Naive thymus-derived CD4-positive, alpha-beta T cell (primary cell): ENCODE measurements around the gene ZNF276. TPM values are rescaled to one million over a fixed set of nuclear protein-coding genes. Genes with fewer than 3 reads are reported as not detected.
"Not testable (repeated sequence)": the region's sequence is repeated elsewhere in the genome, so short reads cannot be mapped to it uniquely, and the experiment has no call there.

Experiments
- ATAC-seq: fragments of 150-1000 bp; cut with Tn5 transposase; 2 replicates; pipeline ENCODE4 v1.10.0; 2021; ENCODE audit warnings: mild to moderate bottlenecking, moderate library complexity
- CTCF ChIA-PET: fragments of 350-600 bp; sonication (Branson Sonifier 250); formaldehyde crosslinking; loops from one replicate; lab custom pipeline; 2021; ENCODE audit warnings: antibody characterized with exemption; lab: Charles Lee
- POLR2A ChIA-PET: fragments of 350-600 bp; sonication (Branson Sonifier 250); formaldehyde crosslinking; loops from one replicate; lab custom pipeline; 2021; ENCODE audit warnings: antibody characterized with exemption, inconsistent platforms; lab: Charles Lee
- DNase-seq, 9 donors: peaks; one replicate each; pipeline versions ENCODE4 v3.0.0 to v3.0.0-alpha.2; 2020 to 2022; ENCODE audit warnings: mixed read lengths in 1 of 9
- H3K27ac ChIP-seq: one replicate; pipeline ENCODE4 v1.7.0; 2013; ENCODE audit warnings: mild to moderate bottlenecking, low read depth, low read length, moderate library complexity
- H3K27me3 ChIP-seq, 2 donors: one replicate each; pipeline ENCODE4 v1.7.0; 2013; ENCODE audit warnings: low read length in 2 of 2, mild to moderate bottlenecking in 2 of 2, moderate library complexity in 2 of 2; ENCODE audit not compliant: control insufficient read depth in 2 of 2, insufficient read depth in 2 of 2
- H3K36me3 ChIP-seq, 3 experiments: 1 replicate in 2 of 3; 2 replicates in 1 of 3; pipeline ENCODE4 v1.7.0; 2013; ENCODE audit warnings: low read length in 3 of 3, mild to moderate bottlenecking in 3 of 3, moderate library complexity in 1 of 3; ENCODE audit not compliant: insufficient read depth in 3 of 3, control insufficient read depth in 2 of 3
- H3K4me1 ChIP-seq, 2 donors: one replicate each; pipeline ENCODE4 v1.7.0; 2013; ENCODE audit warnings: low read length in 2 of 2, mild to moderate bottlenecking in 2 of 2, moderate library complexity in 1 of 2; ENCODE audit not compliant: control insufficient read depth in 2 of 2, insufficient read depth in 2 of 2
- H3K4me3 ChIP-seq: 2 replicates; pipeline ENCODE4 v1.7.0; 2013; ENCODE audit warnings: mild to moderate bottlenecking, low read length
- H3K9me3 ChIP-seq, 3 experiments: 1 replicate in 2 of 3; 2 replicates in 1 of 3; pipeline ENCODE4 v1.7.0; 2013; ENCODE audit warnings: low read length in 3 of 3; ENCODE audit not compliant: control insufficient read depth in 2 of 3
- H3K27ac Mint-ChIP-seq, 9 donors: one replicate each; pipeline ENCODE4 v1.8.0; 2020 to 2022; ENCODE audit warnings: mixed read lengths in 9 of 9, mild to moderate bottlenecking in 8 of 9, moderate library complexity in 5 of 9, inconsistent platforms in 2 of 9
- H3K27me3 Mint-ChIP-seq, 5 donors: one replicate each; pipeline ENCODE4 v1.8.0; 2021 to 2022; ENCODE audit warnings: mixed read lengths in 5 of 5, mild to moderate bottlenecking in 1 of 5
- H3K36me3 Mint-ChIP-seq, 5 donors: one replicate each; pipeline ENCODE4 v1.8.0; 2020 to 2022; ENCODE audit warnings: mixed read lengths in 5 of 5, mild to moderate bottlenecking in 3 of 5, inconsistent platforms in 1 of 5
- H3K4me1 Mint-ChIP-seq, 7 donors: one replicate each; pipeline ENCODE4 v1.8.0; 2020 to 2022; ENCODE audit warnings: mixed read lengths in 7 of 7, mild to moderate bottlenecking in 3 of 7, inconsistent platforms in 1 of 7
- H3K4me3 Mint-ChIP-seq, 10 donors: one replicate each; pipeline ENCODE4 v1.8.0; 2020 to 2022; ENCODE audit warnings: mild to moderate bottlenecking in 10 of 10, mixed read lengths in 10 of 10, moderate library complexity in 6 of 10, inconsistent platforms in 2 of 10
- H3K9me3 Mint-ChIP-seq, 11 donors: one replicate each; pipeline ENCODE4 v1.8.0; 2020 to 2022; ENCODE audit warnings: mixed read lengths in 11 of 11, mild to moderate bottlenecking in 4 of 11, inconsistent platforms in 1 of 11, moderate library complexity in 1 of 11
- intact Hi-C, 2 donors: fragments of 100-400 bp; cut with micrococcal nuclease; formaldehyde crosslinking; loops; one replicate each; pipeline ENCODE4 v1.15.1; 2023
- polyA plus RNA-seq, 2 donors: library from polyadenylated mRNA; unstranded; fragments of 300-500 nt; fragmentation: Illumina TruSeq; gene quantifications; one replicate each; pipeline ENCODE4 v1.2.3, GENCODE V29; 2021
- total RNA-seq, 6 experiments: library from RNA in 5 of 6; stranded (reverse) in 5 of 6; gene quantifications; 1 replicate in 5 of 6; 2 replicates in 1 of 6; pipeline ENCODE4 v1.2.3 and lab custom pipeline; 2021 to 2026

Gene ZNF276
- total and polyA plus RNA-seq, 7 experiments from 2014 or later, result 17.0 to 160 (median 115) TPM

GRCh38 chr16:89686520-89687091, 34.7 kb upstream of the ZNF276 start, which contains the start of gene CDK10:
Gene CDK10 (plus strand): TSS chr16:89686689. CDS start chr16:89686711, 22 bp downstream.
- POLR2A ChIA-PET, result interaction anchor here (0.6 to 2.4 kb wide), 10 partner anchors 12 to 473 kb away, joined by 3 to 21 read pairs (median 3); partner anchors contain the start of genes CHMP1A, SPATA2L, SPATA33 and TCF25
- peaks cover 0 to 23% (median 0%) of the 10 kb centered on the region in 3 experiments for H3K36me3 ChIP-seq
- intact Hi-C loops, result loop anchor here (1.0 to 5.0 kb wide), 7 partner anchors 14 to 516 kb away; partner anchors contain the start of genes CDH15 (in 1 of the 2), CHMP1A (in 1 of the 2), RPL13 (in 1 of the 2) and SPATA33 (in 1 of the 2)
- ATAC-seq (peak; percentile 90), DNase-seq (peak; percentile 80 to 97 (median 89))
- peak within 1 kb of the TSS; percentile 96 for H3K4me3 ChIP-seq
- peaks cover 0 to 15% (median 0%) of the 10 kb centered on the region in 5 donors for H3K36me3 Mint-ChIP-seq
- H3K27me3 Mint-ChIP-seq, result no peaks in the 10 kb centered on the region
- H3K4me1 ChIP-seq, result peaks cover 0 to 7% of the 10 kb centered on the region in 2 donors
- H3K27me3 ChIP-seq, result no peaks in the 10 kb centered on the region
- H3K9me3 Mint-ChIP-seq, result peaks cover 0 to 6% (median 0%) of the 10 kb centered on the region in 11 donors
- no peaks in the 10 kb centered on the region for H3K9me3 ChIP-seq
- peak within 1 kb of the TSS; percentile 93 for H3K27ac ChIP-seq
- CTCF ChIA-PET, result interaction anchor here (0.7 to 1.4 kb wide), 2 partner anchors 13 to 19 kb away, joined by 5 to 10 read pairs; no protein-coding TSS in a partner anchor
- peaks cover 9 to 18% (median 17%) of the 10 kb centered on the region in 7 donors for H3K4me1 Mint-ChIP-seq
- H3K4me3 Mint-ChIP-seq, result peak within 1 kb of the TSS; percentile 86 to 96 (median 92)
- peak within 1 kb of the TSS; percentile 80 to 95 (median 92) for H3K27ac Mint-ChIP-seq

DNA sequence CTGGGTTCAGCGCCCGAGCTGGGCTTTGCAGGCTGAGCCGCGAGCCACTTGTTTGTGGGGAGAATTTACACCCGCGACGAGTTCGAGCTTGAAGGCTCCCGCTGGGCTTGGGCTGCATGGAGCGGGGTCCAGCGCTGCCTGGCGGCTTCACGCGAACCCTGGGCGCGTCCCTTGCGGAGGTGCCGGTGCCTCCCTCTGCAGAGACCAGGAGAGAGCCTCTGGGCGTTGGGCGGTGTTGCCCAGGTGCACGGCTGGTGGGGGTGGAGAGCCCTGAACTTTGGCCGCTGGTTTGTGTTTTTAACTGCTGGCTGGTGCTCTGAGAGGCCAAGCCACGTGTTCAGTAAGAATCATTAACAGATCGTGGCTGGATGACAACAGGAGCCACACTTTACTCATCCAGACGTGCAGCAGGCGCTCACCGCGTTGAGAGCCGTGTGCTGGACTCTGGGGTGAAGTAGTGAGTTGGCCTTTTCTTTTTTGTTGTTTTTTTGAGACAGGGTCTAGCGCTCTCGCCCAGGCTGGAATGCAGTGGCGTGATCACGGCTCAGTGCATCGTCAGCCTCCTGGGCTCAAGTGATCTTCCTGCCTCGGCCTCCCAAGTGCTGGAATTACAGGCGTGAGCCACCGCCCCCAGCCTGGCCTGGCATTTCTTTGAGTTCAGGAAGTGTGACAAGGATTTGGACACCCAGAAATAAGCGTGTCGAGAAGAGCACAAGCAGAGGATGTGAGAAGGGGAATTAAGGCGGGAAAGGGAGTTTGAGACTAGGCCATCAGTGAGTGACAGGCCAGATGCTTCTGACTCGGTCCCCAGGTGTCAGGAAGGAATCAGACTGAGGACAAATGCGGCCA, 34.0 kb upstream of the ZNF276 start:
- ATAC-seq (no peak), DNase-seq (no peak)
- intact Hi-C loops, result loop anchor here in 1 of 2 donors (2.0 to 5.0 kb wide), 2 partner anchors 185 to 517 kb away; partner anchors contain the start of genes CDH15 and TCF25
- Mint-ChIP-seq H3K36me3 (peaks cover 0 to 12% (median 0%) of the 10 kb centered on the region in 5 donors), H3K27me3 (no peaks in the 10 kb centered on the region), H3K4me1 (peaks cover 9 to 18% (median 17%) of the 10 kb centered on the region in 7 donors), H3K4me3 (peak overlapping the region; percentile 73 to 93 (median 86)), H3K27ac (peak overlapping the region in 7 of 9 donors; percentile 8 to 90 (median 77)), H3K9me3 (peaks cover 0 to 4% (median 0%) of the 10 kb centered on the region in 11 donors)
- no peaks in the 10 kb centered on the region for H3K27me3 ChIP-seq
- peak overlapping the region; percentile 96 for H3K4me3 ChIP-seq
- CTCF ChIA-PET, result interaction anchor here (0.5 to 1.4 kb wide), 2 partner anchors 13 to 16 kb away, joined by 7 to 10 read pairs; no protein-coding TSS in a partner anchor
- H3K27ac ChIP-seq, result peak overlapping the region; percentile 93
- H3K9me3 ChIP-seq, result no peaks in the 10 kb centered on the region
- H3K4me1 ChIP-seq, result peaks cover 0 to 7% of the 10 kb centered on the region in 2 donors
- POLR2A ChIA-PET, result interaction anchor here (0.6 to 2.4 kb wide), 10 partner anchors 11 to 473 kb away, joined by 3 to 21 read pairs (median 3); partner anchors contain the start of genes CHMP1A, SPATA2L, SPATA33 and TCF25
- H3K36me3 ChIP-seq, result peaks cover 0 to 31% (median 2%) of the 10 kb centered on the region in 3 experiments

GRCh38 chr16:89688395-89688794, 32.9 kb upstream of the ZNF276 start:
- H3K4me1 ChIP-seq, result peaks cover 0 to 7% of the 10 kb centered on the region in 2 donors
- H3K36me3 ChIP-seq, result peaks cover 0 to 41% (median 4%) of the 10 kb centered on the region in 3 experiments
- no peaks in the 10 kb centered on the region for H3K27me3 Mint-ChIP-seq
- intact Hi-C loops, result loop anchor here in 1 of 2 donors (5.0 kb wide), 1 partner anchor 184 kb away; the partner anchor contains the start of gene TCF25
- H3K36me3 Mint-ChIP-seq, result peaks cover 0 to 14% (median 2%) of the 10 kb centered on the region in 5 donors
- ChIA-PET POLR2A (interaction anchor here (0.7 to 1.9 kb wide), 4 partner anchors 16 to 185 kb away, joined by 3 to 6 read pairs (median 3); partner anchors contain the start of gene TCF25), CTCF (interaction anchor here (0.7 to 1.7 kb wide), 3 partner anchors 12 to 592 kb away, joined by 4 to 6 read pairs (median 5); no protein-coding TSS in a partner anchor)
- H3K27ac ChIP-seq, result no peak overlapping the region
- H3K27me3 ChIP-seq, result no peaks in the 10 kb centered on the region
- no peaks in the 10 kb centered on the region for H3K9me3 ChIP-seq
- DNase-seq, result no peak
- no peak for ATAC-seq
- H3K4me1 Mint-ChIP-seq, result peaks cover 9 to 18% (median 17%) of the 10 kb centered on the region in 7 donors
- H3K9me3 Mint-ChIP-seq, result peaks cover 0 to 4% (median 0%) of the 10 kb centered on the region in 11 donors
- H3K4me3 Mint-ChIP-seq, result peak overlapping the region; percentile 37 to 93 (median 85)
- H3K4me3 ChIP-seq, result no peak overlapping the region
- H3K27ac Mint-ChIP-seq, result peak overlapping the region in 4 of 9 donors; percentile 18 to 77 (median 38)

- H3K27me3 Mint-ChIP-seq, result no peaks in the 10 kb centered on the region
- peaks cover 0 to 4% (median 0%) of the 10 kb centered on the region in 11 donors for H3K9me3 Mint-ChIP-seq
- intact Hi-C loops, result loop anchor here in 1 of 2 donors (5.0 kb wide), 1 partner anchor 183 kb away; the partner anchor contains the start of gene TCF25
- H3K4me3 Mint-ChIP-seq, result no peak overlapping the region
- H3K27ac Mint-ChIP-seq, result no peak overlapping the region
- no peak overlapping the region for H3K27ac ChIP-seq
- ATAC-seq (no peak), DNase-seq (no peak)
- peaks cover 0 to 48% (median 4%) of the 10 kb centered on the region in 3 experiments for H3K36me3 ChIP-seq
- H3K27me3 ChIP-seq, result no peaks in the 10 kb centered on the region
- ChIA-PET POLR2A (interaction anchor here (0.7 to 1.9 kb wide), 5 partner anchors 9 to 175 kb away, joined by 3 to 6 read pairs (median 3); no protein-coding TSS in a partner anchor), CTCF (interaction anchor here (1.7 kb wide), 1 partner anchor 11 kb away, joined by 6 read pairs; no protein-coding TSS in a partner anchor)
- H3K4me1 ChIP-seq, result peaks cover 0 to 7% of the 10 kb centered on the region in 2 donors
- no peak overlapping the region for H3K4me3 ChIP-seq
- no peaks in the 10 kb centered on the region for H3K9me3 ChIP-seq
- peaks cover 0 to 17% (median 3%) of the 10 kb centered on the region in 5 donors for H3K36me3 Mint-ChIP-seq
- peaks cover 9 to 18% (median 17%) of the 10 kb centered on the region in 7 donors for H3K4me1 Mint-ChIP-seq
Observed at GRCh38 chr16:89689142-89689541, 32.2 kb upstream of the ZNF276 start.

- not testable (repeated sequence) for H3K27me3 ChIP-seq, H3K9me3 Mint-ChIP-seq, DNase-seq, H3K27ac ChIP-seq, H3K4me3 ChIP-seq, H3K9me3 ChIP-seq, H3K27ac Mint-ChIP-seq, H3K4me3 Mint-ChIP-seq, H3K4me1 ChIP-seq, H3K27me3 Mint-ChIP-seq, ATAC-seq
- ChIA-PET CTCF (interaction anchor here (1.7 kb wide), 1 partner anchor 10 kb away, joined by 6 read pairs; no protein-coding TSS in a partner anchor), POLR2A (interaction anchor here (0.9 to 1.9 kb wide), 3 partner anchors 9 to 174 kb away, joined by 3 to 6 read pairs (median 5); no protein-coding TSS in a partner anchor)
- Mint-ChIP-seq H3K36me3 (peaks cover 0 to 17% (median 3%) of the 10 kb centered on the region in 5 donors), H3K4me1 (peaks cover 9 to 18% (median 17%) of the 10 kb centered on the region in 7 donors)
- intact Hi-C loops, result loop anchor here in 1 of 2 donors (5.0 kb wide), 1 partner anchor 183 kb away; the partner anchor contains the start of gene TCF25
- peaks cover 0 to 50% (median 4%) of the 10 kb centered on the region in 3 experiments for H3K36me3 ChIP-seq
Observed at GRCh38 chr16:89689621-89690020, 31.7 kb upstream of the ZNF276 start.
